Suprapubic skin (tissue), 3 donors: ENCODE measurements around the gene TFCP2L1.

Source experiments
- EP300 ChIP-seq: sonication (generic); formaldehyde crosslinking; IDR thresholded peaks from one replicate; pipeline ENCODE4 v1.6.1; 2017; ENCODE audit warnings: antibody characterized with exemption
- POLR2A ChIP-seq, 2 donors: fragments of 450-650 bp; IDR thresholded peaks; one replicate each; pipeline ENCODE4 v1.6.1; 2017; ENCODE audit warnings: antibody characterized with exemption in 2 of 2, mild to moderate bottlenecking in 2 of 2, moderate library complexity in 2 of 2
- TF ChIP-seq, protein P1 (sequence below), 2 donors: fragments of 200-600 bp in 1 of 2; fragments of 450-650 bp in 1 of 2; sonication (generic) in 1 of 2; IDR thresholded peaks; one replicate each; pipeline ENCODE4 v1.5.1; 2016 to 2019; ENCODE audit warnings: antibody characterized with exemption in 2 of 2, mild to moderate bottlenecking in 1 of 2, moderate library complexity in 1 of 2

DNA sequence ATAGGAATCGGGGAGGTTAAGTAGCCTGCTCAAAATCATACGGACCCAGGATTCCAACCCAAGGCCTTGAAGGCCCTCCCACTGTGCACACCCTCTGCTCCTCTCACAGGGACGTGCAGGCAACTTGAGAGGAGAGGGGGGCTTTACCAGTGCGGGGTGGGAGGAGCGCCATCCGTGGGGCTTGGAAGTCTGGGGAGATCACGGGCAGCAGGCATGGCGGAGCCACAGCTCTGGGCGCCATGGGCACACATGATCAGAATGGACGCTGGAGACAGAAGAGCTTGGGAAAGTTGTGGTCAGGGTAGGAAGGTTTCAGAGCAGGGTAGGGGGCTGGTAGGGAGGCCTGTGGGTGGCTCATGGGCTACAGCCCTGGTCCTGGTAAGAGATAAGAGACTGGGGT, 70.7 kb downstream of the TFCP2L1 start:
- no peak for TF ChIP-seq EP300
- TF ChIP-seq, protein P1, sequence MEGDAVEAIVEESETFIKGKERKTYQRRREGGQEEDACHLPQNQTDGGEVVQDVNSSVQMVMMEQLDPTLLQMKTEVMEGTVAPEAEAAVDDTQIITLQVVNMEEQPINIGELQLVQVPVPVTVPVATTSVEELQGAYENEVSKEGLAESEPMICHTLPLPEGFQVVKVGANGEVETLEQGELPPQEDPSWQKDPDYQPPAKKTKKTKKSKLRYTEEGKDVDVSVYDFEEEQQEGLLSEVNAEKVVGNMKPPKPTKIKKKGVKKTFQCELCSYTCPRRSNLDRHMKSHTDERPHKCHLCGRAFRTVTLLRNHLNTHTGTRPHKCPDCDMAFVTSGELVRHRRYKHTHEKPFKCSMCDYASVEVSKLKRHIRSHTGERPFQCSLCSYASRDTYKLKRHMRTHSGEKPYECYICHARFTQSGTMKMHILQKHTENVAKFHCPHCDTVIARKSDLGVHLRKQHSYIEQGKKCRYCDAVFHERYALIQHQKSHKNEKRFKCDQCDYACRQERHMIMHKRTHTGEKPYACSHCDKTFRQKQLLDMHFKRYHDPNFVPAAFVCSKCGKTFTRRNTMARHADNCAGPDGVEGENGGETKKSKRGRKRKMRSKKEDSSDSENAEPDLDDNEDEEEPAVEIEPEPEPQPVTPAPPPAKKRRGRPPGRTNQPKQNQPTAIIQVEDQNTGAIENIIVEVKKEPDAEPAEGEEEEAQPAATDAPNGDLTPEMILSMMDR (IDR thresholded peaks at IDR 0.05): no peak
- no peak for TF ChIP-seq POLR2A (IDR thresholded peaks at IDR 0.05)
